GM13977 (cell line): ENCODE data around the gene SMAD1.
A peak's percentile ranks its signal among the peaks of the same experiment; 100 is the strongest.

Source experiments
- DNase-seq: peaks from one replicate; pipeline ENCODE4 v3.0.0; 2012; ENCODE audit warnings: low spot score
- CTCF ChIP-seq: IDR thresholded peaks from 2 replicates; pipeline ENCODE4 v1.5.1; 2012; ENCODE audit warnings: mild to moderate bottlenecking, control low read depth; ENCODE audit not compliant: insufficient read depth; ENCODE audit errors: extremely low read depth, missing control alignments
- in situ Hi-C: fragments of 300-500 bp; cut with MboI; formaldehyde crosslinking; loops from one replicate; pipeline ENCODE4 v1.12.0; 2022; ENCODE audit warnings: low sequenced_read_pairs, low pct_unique_long_range_greater_than_20kb, mixed read lengths, inconsistent platforms; ENCODE audit not compliant: unreplicated experiment

The SMAD1 gene

GRCh38 chr4:145481164-145481941 lies at the start of gene SMAD1:
TSS of gene SMAD1 (plus strand) at chr4:145481853. CDS start at chr4:145514614, 32,761 bp downstream.
- no peak for TF ChIP-seq CTCF
- peak; percentile 67 for DNase-seq
- in situ Hi-C loops = no loop called here

- in situ Hi-C loops = no loop called here
- DNase-seq = no peak
- TF ChIP-seq CTCF = no peak
Observed at GRCh38 chr4:145433684-145434083, 48.0 kb upstream of the SMAD1 start.

GRCh38 chr4:145435646-145436045 lies 46.0 kb upstream of the SMAD1 start:
- DNase-seq = no peak

GRCh38 chr4:145436114-145436513 lies 45.5 kb upstream of the SMAD1 start:
- in situ Hi-C loops = no loop called here
- no peak for DNase-seq
- no peak for TF ChIP-seq CTCF

More at GRCh38 chr4:145435646-145436045, 46.0 kb upstream of the SMAD1 start:
- TF ChIP-seq CTCF = no peak
- in situ Hi-C loops = no loop called here

GRCh38 chr4:145436796-145437195 lies 44.9 kb upstream of the SMAD1 start:
- in situ Hi-C loops = no loop called here

GRCh38 chr4:145437466-145437865 lies 44.2 kb upstream of the SMAD1 start:
- TF ChIP-seq CTCF = no peak
- no peak for DNase-seq
- in situ Hi-C loops = no loop called here

More at GRCh38 chr4:145436796-145437195, 44.9 kb upstream of the SMAD1 start:
- TF ChIP-seq CTCF = no peak
- DNase-seq = no peak

- no peak for TF ChIP-seq CTCF
- DNase-seq = no peak
- in situ Hi-C loops = no loop called here
Observed at GRCh38 chr4:145438298-145438697, 43.4 kb upstream of the SMAD1 start.
